CD14-positive monocyte (primary cell): ENCODE measurements around the gene TNFRSF4. TPM values are rescaled to one million over a fixed set of nuclear protein-coding genes. Genes with fewer than 3 reads are reported as not detected.

Experiments used
- DNase-seq, 3 donors: peaks; one replicate each; pipeline ENCODE4 v3.0.0-alpha.2; 2011 to 2022
- H2AFZ ChIP-seq: 2 replicates; pipeline ENCODE4 v1.6.0; 2012; ENCODE audit warnings: mild to moderate bottlenecking, low read depth, low read length, inconsistent platforms; ENCODE audit not compliant: insufficient read depth, poor library complexity, severe bottlenecking
- H3K27ac ChIP-seq, 2 donors: 1 replicate in 1 of 2; 2 replicates in 1 of 2; pipeline ENCODE4 v1.5.1; 2012 to 2013; ENCODE audit warnings: low read length in 2 of 2, control low read depth in 1 of 2, inconsistent platforms in 1 of 2, low read depth in 1 of 2, mild to moderate bottlenecking in 1 of 2
- H3K27me3 ChIP-seq, 2 donors: one replicate each; pipeline versions ENCODE4 v1.6.0 to v1.6.1; 2011 to 2013; ENCODE audit warnings: low read length in 2 of 2; ENCODE audit not compliant: control insufficient read depth in 2 of 2, insufficient read depth in 2 of 2
- H3K36me3 ChIP-seq, 2 donors: replicated peaks in 1 of 2; 1 replicate in 1 of 2; 2 replicates in 1 of 2; pipeline versions ENCODE4 v1.5.1 to v1.6.1; 2012 to 2013; ENCODE audit warnings: low read length in 2 of 2, control low read depth in 1 of 2, inconsistent platforms in 1 of 2, mild to moderate bottlenecking in 1 of 2; ENCODE audit not compliant: insufficient read depth in 2 of 2, control insufficient read depth in 1 of 2
- H3K4me1 ChIP-seq, 2 donors: 1 replicate in 1 of 2; 2 replicates in 1 of 2; pipeline versions ENCODE4 v1.5.1 to v1.6.1; 2012 to 2013; ENCODE audit warnings: low read length in 2 of 2, control low read depth in 1 of 2, inconsistent platforms in 1 of 2, mild to moderate bottlenecking in 1 of 2, moderate library complexity in 1 of 2; ENCODE audit not compliant: insufficient read depth in 2 of 2, control insufficient read depth in 1 of 2
- H3K4me2 ChIP-seq: replicated peaks from 2 replicates; pipeline ENCODE3; 2012; ENCODE audit warnings: low read length, moderate library complexity, mild to moderate bottlenecking; ENCODE audit not compliant: poor library complexity, severe bottlenecking; ENCODE audit errors: extremely low read depth
- H3K4me3 ChIP-seq, 3 experiments: fragments of 200-600 bp in 1 of 3; sonication (generic) in 1 of 3; replicated peaks in 1 of 3; 1 replicate in 2 of 3; 2 replicates in 1 of 3; pipeline ENCODE4 v1.5.1; 2011 to 2013; ENCODE audit warnings: low read length in 3 of 3, mild to moderate bottlenecking in 3 of 3, control low read depth in 2 of 3, low read depth in 2 of 3, inconsistent platforms in 1 of 3, moderate library complexity in 1 of 3
- H3K79me2 ChIP-seq: 2 replicates; pipeline ENCODE4 v1.6.0; 2012; ENCODE audit warnings: mild to moderate bottlenecking, control low read depth, inconsistent platforms, low read length, moderate library complexity; ENCODE audit not compliant: insufficient read depth
- H3K9ac ChIP-seq: 2 replicates; pipeline ENCODE4 v1.6.0; 2017; ENCODE audit warnings: low read length, mild to moderate bottlenecking; ENCODE audit not compliant: insufficient read depth, poor library complexity, severe bottlenecking
- H3K9me3 ChIP-seq, 2 donors: replicated peaks in 1 of 2; 1 replicate in 1 of 2; 2 replicates in 1 of 2; pipeline versions ENCODE4 v1.5.1 to v1.6.1; 2012 to 2013; ENCODE audit warnings: low read length in 2 of 2, control low read depth in 1 of 2; ENCODE audit not compliant: control insufficient read depth in 1 of 2, insufficient read depth in 1 of 2
- H4K20me1 ChIP-seq: 2 replicates; pipeline ENCODE4 v1.6.0; 2012; ENCODE audit warnings: mild to moderate bottlenecking, low read length, control low read depth, moderate library complexity; ENCODE audit not compliant: insufficient read depth
- H3K27ac Mint-ChIP-seq, 7 donors: one replicate each; pipeline ENCODE4 v1.8.0; 2020; ENCODE audit warnings: mild to moderate bottlenecking in 7 of 7, mixed read lengths in 7 of 7, moderate library complexity in 6 of 7, inconsistent platforms in 2 of 7
- H3K27me3 Mint-ChIP-seq, 3 donors: one replicate each; pipeline ENCODE4 v1.8.0; 2021 to 2022; ENCODE audit warnings: low read depth in 3 of 3, mild to moderate bottlenecking in 3 of 3, mixed read lengths in 3 of 3, moderate library complexity in 3 of 3, inconsistent platforms in 1 of 3
- H3K36me3 Mint-ChIP-seq, 2 donors: one replicate each; pipeline ENCODE4 v1.8.0; 2020; ENCODE audit warnings: mixed read lengths in 2 of 2, inconsistent platforms in 1 of 2, mild to moderate bottlenecking in 1 of 2
- H3K4me1 Mint-ChIP-seq: one replicate; pipeline ENCODE4 v1.8.0; 2020; ENCODE audit warnings: mild to moderate bottlenecking, mixed read lengths
- H3K4me3 Mint-ChIP-seq, 2 donors: one replicate each; pipeline ENCODE4 v1.8.0; 2020; ENCODE audit warnings: mild to moderate bottlenecking in 2 of 2, mixed read lengths in 2 of 2, moderate library complexity in 1 of 2
- H3K9me3 Mint-ChIP-seq, 7 donors: one replicate each; pipeline ENCODE4 v1.8.0; 2020 to 2022; ENCODE audit warnings: mixed read lengths in 7 of 7, mild to moderate bottlenecking in 6 of 7, moderate library complexity in 6 of 7, inconsistent platforms in 2 of 7
- CTCF ChIP-seq: fragments of 200-600 bp; IDR thresholded peaks from one replicate; pipeline ENCODE4 v1.8.0; 2022; ENCODE audit warnings: antibody characterized with exemption, mild to moderate bottlenecking
- WGBS: methylation state at CpG from one replicate; pipeline ENCODE4 v1.1.5; 2013; ENCODE audit warnings: missing lambda C conversion rate; ENCODE audit not compliant: insufficient coverage; 5-methylcytosine and 5-hydroxymethylcytosine counted together
- intact Hi-C, 2 donors: fragments of 100-400 bp; cut with micrococcal nuclease; formaldehyde crosslinking; loops; one replicate each; pipeline versions ENCODE4 v1.15.0 to v1.15.1; 2023
- polyA plus RNA-seq, 3 donors: library from polyadenylated mRNA; depleted of rRNA in 1 of 3; unstranded in 2 of 3; stranded (reverse) in 1 of 3; fragments of 300-500 nt in 2 of 3; fragments of >200 nt in 1 of 3; fragmentation: Illumina TruSeq in 2 of 3; gene quantifications; 1 replicate in 2 of 3; 2 replicates in 1 of 3; pipeline ENCODE4 v1.2.3, GENCODE V29; 2012 to 2021

Gene TNFRSF4
- polyA plus RNA-seq, 3 donors: 0.05 TPM; not detected in 2

- Histone ChIP-seq H2AFZ (no peak overlapping the region), H3K4me3 (no peak overlapping the region), H3K27ac (no peak overlapping the region), H4K20me1 (no peaks in the 10 kb centered on the region), H3K4me2 (peak overlapping the region; percentile 29), H3K4me1 (no peaks in the 10 kb centered on the region), H3K79me2 (no peaks in the 10 kb centered on the region), H3K36me3 (no peaks in the 10 kb centered on the region), H3K9me3 (no peaks in the 10 kb centered on the region), H3K9ac (no peak overlapping the region), H3K27me3 (peaks cover 2 to 24% of the 10 kb centered on the region in 2 donors)
- peak in 2 of 3 donors; percentile 26 to 81 for DNase-seq
- H3K4me1 Mint-ChIP-seq: no peaks in the 10 kb centered on the region
- under 1% methylated on average over 77 of the region's 109 CpGs for WGBS
- intact Hi-C loops: no loop called here
- H3K27me3 Mint-ChIP-seq: peaks cover 19 to 51% (median 21%) of the 10 kb centered on the region in 3 donors
- no peaks in the 10 kb centered on the region for H3K36me3 Mint-ChIP-seq
- TF ChIP-seq CTCF: no peak
- H3K9me3 Mint-ChIP-seq: peaks cover 0 to 3% (median 0%) of the 10 kb centered on the region in 7 donors
- peak overlapping the region in 1 of 2 donors; percentile 30 for H3K4me3 Mint-ChIP-seq
- peak overlapping the region in 3 of 7 donors; percentile 45 to 54 (median 48) for H3K27ac Mint-ChIP-seq
Measured at GRCh38 chr1:1200876-1201810, 12.8 kb downstream of the TNFRSF4 start.

GRCh38 chr1:1199961-1200875, 13.7 kb downstream of the TNFRSF4 start:
- Histone ChIP-seq H3K9me3 (peaks cover 0 to 4% of the 10 kb centered on the region in 2 donors), H3K4me1 (no peaks in the 10 kb centered on the region), H3K4me3 (no peak overlapping the region), H3K4me2 (no peak overlapping the region), H2AFZ (no peak overlapping the region), H3K36me3 (no peaks in the 10 kb centered on the region), H4K20me1 (no peaks in the 10 kb centered on the region), H3K27me3 (peaks cover 0 to 15% of the 10 kb centered on the region in 2 donors), H3K79me2 (no peaks in the 10 kb centered on the region), H3K9ac (no peak overlapping the region), H3K27ac (no peak overlapping the region)
- no peak for DNase-seq
- Mint-ChIP-seq H3K9me3 (peaks cover under 1 to 10% (median 6%) of the 10 kb centered on the region in 7 donors), H3K27ac (peak overlapping the region in 4 of 7 donors; percentile 38 to 85 (median 66)), H3K36me3 (no peaks in the 10 kb centered on the region), H3K4me1 (no peaks in the 10 kb centered on the region), H3K27me3 (peaks cover 13 to 43% (median 18%) of the 10 kb centered on the region in 3 donors), H3K4me3 (peak overlapping the region in 1 of 2 donors; percentile 30)
- WGBS: 68% methylated on average over 18 of the region's 31 CpGs
- TF ChIP-seq CTCF: no peak
- intact Hi-C loops: no loop called here
